Neural cell (in vitro differentiated cells): ENCODE data around the gene INO80. TPM values are rescaled to one million over a fixed set of nuclear protein-coding genes. Genes with fewer than 3 reads are reported as not detected.

ENCODE experiments used
- H2AFZ ChIP-seq: fragments of 200-600, 300-800 bp; sonication (generic), shearing (Covaris generic); 2 replicates; pipeline ENCODE4 v1.6.0; 2014; ENCODE audit warnings: low read depth, mild to moderate bottlenecking, antibody characterized with exemption, low read length, moderate library complexity
- H3F3A ChIP-seq: fragments of 200-600 bp; shearing (Covaris generic); 2 replicates; pipeline ENCODE4 v1.6.1; 2016; ENCODE audit warnings: mild to moderate bottlenecking, moderate library complexity, mixed read lengths, antibody characterized with exemption, low read length; ENCODE audit not compliant: insufficient read depth, poor library complexity, severe bottlenecking
- H3K27ac ChIP-seq: fragments of 200-600, 300-800 bp; sonication (generic), shearing (Covaris generic); 2 replicates; pipeline ENCODE4 v1.5.1; 2014; ENCODE audit warnings: mild to moderate bottlenecking, low read length, moderate library complexity
- H3K27me3 ChIP-seq: fragments of 300-800, 200-600 bp; sonication (generic), shearing (Covaris generic); 2 replicates; pipeline ENCODE4 v1.6.0; 2014; ENCODE audit warnings: mild to moderate bottlenecking, low read depth, low read length, moderate library complexity; ENCODE audit not compliant: insufficient read depth
- H3K36me3 ChIP-seq: fragments of 300-800, 200-600 bp; sonication (generic), shearing (Covaris generic); 2 replicates; pipeline ENCODE4 v1.5.1; 2014; ENCODE audit warnings: mild to moderate bottlenecking, antibody characterized with exemption, low read length, moderate library complexity; ENCODE audit not compliant: insufficient read depth
- H3K4me2 ChIP-seq: fragments of 300-800, 200-600 bp; sonication (generic), shearing (Covaris generic); 2 replicates; pipeline ENCODE4 v1.6.0; 2014; ENCODE audit warnings: mild to moderate bottlenecking, low read length
- H3K4me3 ChIP-seq: fragments of 300-800, 200-600 bp; sonication (generic), shearing (Covaris generic); 2 replicates; pipeline ENCODE4 v1.5.1; 2014; ENCODE audit warnings: mild to moderate bottlenecking, low read length, moderate library complexity
- H3K79me2 ChIP-seq: fragments of 200-600 bp; shearing (Covaris generic); replicated peaks from 2 replicates; pipeline ENCODE4 v1.6.0; 2014; ENCODE audit warnings: mild to moderate bottlenecking, low read length, moderate library complexity; ENCODE audit not compliant: insufficient read depth
- H3K9ac ChIP-seq: fragments of 300-800, 200-600 bp; sonication (generic), shearing (Covaris generic); 2 replicates; pipeline ENCODE4 v1.6.1; 2016; ENCODE audit warnings: mild to moderate bottlenecking, low read length, mixed read lengths
- H3K9me2 ChIP-seq: fragments of 200-600 bp; shearing (Covaris generic); 2 replicates; pipeline ENCODE4 v1.6.1; 2016; ENCODE audit warnings: mild to moderate bottlenecking, low read length, mixed read lengths; ENCODE audit not compliant: insufficient read depth
- H3K9me3 ChIP-seq: fragments of 200-600, 300-800 bp; sonication (generic), shearing (Covaris generic); 2 replicates; pipeline ENCODE4 v1.6.1; 2016; ENCODE audit warnings: mild to moderate bottlenecking, mixed run types, low read length, moderate library complexity, mixed read lengths
- H4K20me1 ChIP-seq: fragments of 200-600 bp; shearing (Covaris generic); 2 replicates; pipeline ENCODE4 v1.6.1; 2016; ENCODE audit warnings: mild to moderate bottlenecking, mixed run types; ENCODE audit not compliant: insufficient read depth
- EP300 ChIP-seq: fragments of 450-650 bp; conservative IDR thresholded peaks from 2 replicates; pipeline ENCODE4 v1.6.1; 2014; ENCODE audit warnings: antibody characterized with exemption, mild to moderate bottlenecking, moderate library complexity; ENCODE audit not compliant: poor library complexity, severe bottlenecking
- EZH2 ChIP-seq: fragments of 200-600, 300-800 bp; shearing (Covaris generic), sonication (generic); IDR thresholded peaks from 2 replicates; pipeline ENCODE4 v1.6.1; 2014; ENCODE audit warnings: antibody characterized with exemption, low read length, borderline replicate concordance, mild to moderate bottlenecking; ENCODE audit not compliant: insufficient read depth, poor library complexity, severe bottlenecking
- MXI1 ChIP-seq: fragments of 450-650 bp; conservative IDR thresholded peaks from 2 replicates; pipeline ENCODE4 v1.6.1; 2014; ENCODE audit warnings: antibody characterized with exemption, mild to moderate bottlenecking; ENCODE audit not compliant: poor library complexity, severe bottlenecking
- POLR2AphosphoS5 ChIP-seq: IDR thresholded peaks from 2 replicates; pipeline ENCODE4 v1.6.1; 2012
- RAD21 ChIP-seq: fragments of 450-650 bp; conservative IDR thresholded peaks from 2 replicates; pipeline ENCODE4 v1.6.1; 2014; ENCODE audit warnings: antibody characterized with exemption, mild to moderate bottlenecking, moderate library complexity
- SMC3 ChIP-seq: fragments of 450-650 bp; conservative IDR thresholded peaks from 2 replicates; pipeline ENCODE4 v1.6.1; 2014; ENCODE audit warnings: antibody characterized with exemption, mild to moderate bottlenecking, moderate library complexity; ENCODE audit not compliant: poor library complexity
- TAF1 ChIP-seq: IDR thresholded peaks from 2 replicates; pipeline ENCODE4 v1.6.1; 2012; ENCODE audit warnings: low read depth
- polyA plus RNA-seq: library from polyadenylated mRNA; depleted of rRNA; stranded (reverse); fragments of >200 nt; gene quantifications from 2 replicates; pipeline ENCODE4 v1.2.3, GENCODE V29; 2014
- TF ChIP-seq, protein P1 (sequence below): IDR thresholded peaks from 2 replicates; pipeline ENCODE4 v1.6.1; 2012; ENCODE audit warnings: borderline replicate concordance
- TF ChIP-seq, protein P2 (sequence below): fragments of 450-650 bp; IDR thresholded peaks from 2 replicates; pipeline ENCODE4 v1.5.1; 2014; ENCODE audit warnings: antibody characterized with exemption, mild to moderate bottlenecking, moderate library complexity; ENCODE audit not compliant: poor library complexity, severe bottlenecking

The INO80 gene
- polyA plus RNA-seq, 1 donor from 2014 or later: 8.4 TPM

DNA sequence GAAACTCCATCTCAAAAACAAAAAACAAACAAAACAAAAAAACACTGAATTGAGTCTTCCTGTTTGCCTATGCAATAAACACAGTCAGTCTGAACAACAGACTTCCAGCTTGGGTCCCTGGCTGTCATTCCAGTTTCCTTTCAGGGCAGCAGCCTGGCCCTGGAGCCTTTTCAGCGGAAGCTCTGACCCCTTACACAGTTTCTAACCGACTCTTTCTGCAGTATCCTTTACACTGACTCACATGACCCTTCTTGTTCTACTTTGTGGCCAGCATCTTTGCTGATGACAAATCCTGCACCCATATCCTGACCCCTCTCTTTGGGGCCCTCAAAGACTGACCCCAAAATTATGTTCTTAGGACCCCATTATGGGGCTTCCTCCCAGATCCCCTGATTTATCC, 38.3 kb upstream of the INO80 start:
- no peaks in the 10 kb centered on the region for H3K27me3 ChIP-seq

DNA sequence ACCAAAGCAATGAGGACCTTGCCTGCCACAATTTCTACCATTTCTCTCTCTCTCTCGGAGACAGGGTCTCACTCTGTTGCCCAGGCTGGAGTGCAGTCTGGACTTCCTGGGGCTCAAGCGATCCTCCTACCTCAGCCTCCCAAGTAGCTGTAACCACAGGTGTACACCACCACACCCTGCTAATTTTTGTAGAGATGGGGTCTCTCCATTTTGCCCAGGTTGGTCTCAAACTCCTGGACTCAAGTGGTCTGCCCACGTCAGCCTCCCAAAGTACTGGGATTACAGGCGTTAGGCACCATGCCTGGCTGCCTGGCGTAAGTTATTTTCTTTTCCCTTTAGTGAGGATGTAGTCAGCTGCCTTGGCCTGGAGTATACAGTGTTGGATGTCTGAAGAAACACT, 37.7 kb upstream of the INO80 start:
- no peaks in the 10 kb centered on the region for H3K79me2 ChIP-seq
- H3K4me3 ChIP-seq: no peak overlapping the region
- no peaks in the 10 kb centered on the region for H3K9me2 ChIP-seq
- no peak overlapping the region for H3K4me2 ChIP-seq
- no peaks in the 10 kb centered on the region for H3F3A ChIP-seq
- H4K20me1 ChIP-seq: no peaks in the 10 kb centered on the region
- H3K27ac ChIP-seq: no peak overlapping the region
- no peaks in the 10 kb centered on the region for H3K9me3 ChIP-seq
- TF ChIP-seq MXI1 (no peak), SMC3 (no peak)
- no peaks in the 10 kb centered on the region for H3K27me3 ChIP-seq
- no peak overlapping the region for H3K9ac ChIP-seq
- no peak overlapping the region for H2AFZ ChIP-seq
- H3K36me3 ChIP-seq: no peaks in the 10 kb centered on the region

More for the DNA sequence above, 38.3 kb upstream of the INO80 start:
- no peak overlapping the region for H3K4me3 ChIP-seq
- no peaks in the 10 kb centered on the region for H3K36me3 ChIP-seq
- no peak overlapping the region for H3K27ac ChIP-seq
- no peak overlapping the region for H3K4me2 ChIP-seq
- no peaks in the 10 kb centered on the region for H3K79me2 ChIP-seq
- H4K20me1 ChIP-seq: no peaks in the 10 kb centered on the region
- H2AFZ ChIP-seq: no peak overlapping the region
- H3K9me3 ChIP-seq: no peaks in the 10 kb centered on the region
- H3K9ac ChIP-seq: no peak overlapping the region
- no peaks in the 10 kb centered on the region for H3F3A ChIP-seq
- H3K9me2 ChIP-seq: no peaks in the 10 kb centered on the region
- no peak for TF ChIP-seq TAF1
- TF ChIP-seq RAD21: no peak
- TF ChIP-seq, protein P1, sequence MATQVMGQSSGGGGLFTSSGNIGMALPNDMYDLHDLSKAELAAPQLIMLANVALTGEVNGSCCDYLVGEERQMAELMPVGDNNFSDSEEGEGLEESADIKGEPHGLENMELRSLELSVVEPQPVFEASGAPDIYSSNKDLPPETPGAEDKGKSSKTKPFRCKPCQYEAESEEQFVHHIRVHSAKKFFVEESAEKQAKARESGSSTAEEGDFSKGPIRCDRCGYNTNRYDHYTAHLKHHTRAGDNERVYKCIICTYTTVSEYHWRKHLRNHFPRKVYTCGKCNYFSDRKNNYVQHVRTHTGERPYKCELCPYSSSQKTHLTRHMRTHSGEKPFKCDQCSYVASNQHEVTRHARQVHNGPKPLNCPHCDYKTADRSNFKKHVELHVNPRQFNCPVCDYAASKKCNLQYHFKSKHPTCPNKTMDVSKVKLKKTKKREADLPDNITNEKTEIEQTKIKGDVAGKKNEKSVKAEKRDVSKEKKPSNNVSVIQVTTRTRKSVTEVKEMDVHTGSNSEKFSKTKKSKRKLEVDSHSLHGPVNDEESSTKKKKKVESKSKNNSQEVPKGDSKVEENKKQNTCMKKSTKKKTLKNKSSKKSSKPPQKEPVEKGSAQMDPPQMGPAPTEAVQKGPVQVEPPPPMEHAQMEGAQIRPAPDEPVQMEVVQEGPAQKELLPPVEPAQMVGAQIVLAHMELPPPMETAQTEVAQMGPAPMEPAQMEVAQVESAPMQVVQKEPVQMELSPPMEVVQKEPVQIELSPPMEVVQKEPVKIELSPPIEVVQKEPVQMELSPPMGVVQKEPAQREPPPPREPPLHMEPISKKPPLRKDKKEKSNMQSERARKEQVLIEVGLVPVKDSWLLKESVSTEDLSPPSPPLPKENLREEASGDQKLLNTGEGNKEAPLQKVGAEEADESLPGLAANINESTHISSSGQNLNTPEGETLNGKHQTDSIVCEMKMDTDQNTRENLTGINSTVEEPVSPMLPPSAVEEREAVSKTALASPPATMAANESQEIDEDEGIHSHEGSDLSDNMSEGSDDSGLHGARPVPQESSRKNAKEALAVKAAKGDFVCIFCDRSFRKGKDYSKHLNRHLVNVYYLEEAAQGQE: no peak
- TF ChIP-seq MXI1: no peak
- no peak for TF ChIP-seq POLR2AphosphoS5
- TF ChIP-seq EZH2: no peak
- no peak for TF ChIP-seq SMC3
- TF ChIP-seq, protein P2, sequence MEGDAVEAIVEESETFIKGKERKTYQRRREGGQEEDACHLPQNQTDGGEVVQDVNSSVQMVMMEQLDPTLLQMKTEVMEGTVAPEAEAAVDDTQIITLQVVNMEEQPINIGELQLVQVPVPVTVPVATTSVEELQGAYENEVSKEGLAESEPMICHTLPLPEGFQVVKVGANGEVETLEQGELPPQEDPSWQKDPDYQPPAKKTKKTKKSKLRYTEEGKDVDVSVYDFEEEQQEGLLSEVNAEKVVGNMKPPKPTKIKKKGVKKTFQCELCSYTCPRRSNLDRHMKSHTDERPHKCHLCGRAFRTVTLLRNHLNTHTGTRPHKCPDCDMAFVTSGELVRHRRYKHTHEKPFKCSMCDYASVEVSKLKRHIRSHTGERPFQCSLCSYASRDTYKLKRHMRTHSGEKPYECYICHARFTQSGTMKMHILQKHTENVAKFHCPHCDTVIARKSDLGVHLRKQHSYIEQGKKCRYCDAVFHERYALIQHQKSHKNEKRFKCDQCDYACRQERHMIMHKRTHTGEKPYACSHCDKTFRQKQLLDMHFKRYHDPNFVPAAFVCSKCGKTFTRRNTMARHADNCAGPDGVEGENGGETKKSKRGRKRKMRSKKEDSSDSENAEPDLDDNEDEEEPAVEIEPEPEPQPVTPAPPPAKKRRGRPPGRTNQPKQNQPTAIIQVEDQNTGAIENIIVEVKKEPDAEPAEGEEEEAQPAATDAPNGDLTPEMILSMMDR: no peak
- no peak for TF ChIP-seq EP300
